Stimulated activated CD8-positive, alpha-beta memory T cell treated with anti-CD3 and anti-CD28 coated beads, Interleukin-2, amount 100 ng/mL, for 1 hour (primary cell): ENCODE data around the gene DES.

ENCODE experiments used
- DNase-seq, 2 donors: peaks; one replicate each; pipeline ENCODE4 v3.0.0-alpha.2; 2020; ENCODE audit warnings: low read depth in 2 of 2

The DES gene

DNA sequence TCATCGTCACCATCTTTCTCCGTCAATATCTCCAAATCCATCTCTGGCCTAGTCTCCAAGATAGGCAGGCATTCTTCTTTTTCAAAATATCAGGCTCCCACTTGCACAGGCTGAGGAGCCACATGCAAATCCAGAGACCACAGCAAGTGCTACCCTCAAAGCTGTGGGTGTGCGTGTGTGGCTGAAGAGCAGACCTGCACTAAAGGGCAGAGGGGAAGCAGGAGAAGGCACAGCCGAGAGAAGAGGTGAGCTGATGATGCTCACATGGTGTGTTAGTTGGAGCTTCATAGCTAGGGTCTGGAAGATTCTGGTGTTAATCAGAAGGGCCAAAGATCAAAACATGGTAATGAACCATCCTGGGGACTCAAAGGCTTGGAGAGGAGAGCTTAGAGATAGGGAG lies 20.3 kb downstream of the DES start:
- no peak for DNase-seq

- DNase-seq = no peak
Observed at GRCh38 chr2:219439506-219439905, 21.3 kb downstream of the DES start.

DNA sequence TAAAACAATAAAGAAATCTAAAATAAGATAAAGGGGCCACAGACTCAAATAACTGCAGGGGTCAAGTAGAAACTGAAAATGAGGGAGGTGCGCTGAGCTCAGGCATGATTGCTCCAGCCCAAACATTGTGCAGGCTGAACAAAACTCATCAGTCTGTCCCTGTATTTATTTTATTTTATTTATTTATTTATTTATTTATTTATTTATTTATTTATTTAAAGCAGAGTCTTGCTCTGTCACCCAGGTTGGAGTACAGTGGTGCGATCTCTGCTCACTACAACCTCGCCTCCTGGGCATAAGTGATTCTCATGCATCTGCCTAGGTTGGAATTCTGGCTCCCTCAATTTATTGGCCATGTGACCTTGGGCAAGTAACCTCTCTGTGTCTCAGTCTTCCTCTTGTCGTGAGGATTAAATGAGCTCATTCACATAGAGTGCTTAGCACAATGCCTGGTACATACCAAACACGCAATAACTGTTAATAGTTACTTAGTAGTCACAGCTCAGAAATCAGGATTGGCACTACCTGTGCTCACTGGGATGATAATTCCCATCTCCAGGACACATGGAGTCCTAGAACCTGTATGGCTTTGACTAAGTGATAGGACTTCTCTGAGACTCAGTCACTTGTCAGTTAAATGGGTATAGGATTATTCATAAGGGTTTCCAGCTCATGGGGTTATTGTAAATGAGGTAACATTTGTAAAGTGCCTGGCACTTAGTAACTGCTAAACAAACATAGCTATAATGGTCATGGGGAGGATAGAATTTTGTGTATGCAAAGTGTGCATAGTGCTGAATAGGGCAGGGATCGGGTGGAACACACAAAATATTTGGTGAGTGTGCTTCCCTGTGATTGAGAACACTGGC lies 22.4 kb downstream of the DES start:
- DNase-seq = no peak

DNA sequence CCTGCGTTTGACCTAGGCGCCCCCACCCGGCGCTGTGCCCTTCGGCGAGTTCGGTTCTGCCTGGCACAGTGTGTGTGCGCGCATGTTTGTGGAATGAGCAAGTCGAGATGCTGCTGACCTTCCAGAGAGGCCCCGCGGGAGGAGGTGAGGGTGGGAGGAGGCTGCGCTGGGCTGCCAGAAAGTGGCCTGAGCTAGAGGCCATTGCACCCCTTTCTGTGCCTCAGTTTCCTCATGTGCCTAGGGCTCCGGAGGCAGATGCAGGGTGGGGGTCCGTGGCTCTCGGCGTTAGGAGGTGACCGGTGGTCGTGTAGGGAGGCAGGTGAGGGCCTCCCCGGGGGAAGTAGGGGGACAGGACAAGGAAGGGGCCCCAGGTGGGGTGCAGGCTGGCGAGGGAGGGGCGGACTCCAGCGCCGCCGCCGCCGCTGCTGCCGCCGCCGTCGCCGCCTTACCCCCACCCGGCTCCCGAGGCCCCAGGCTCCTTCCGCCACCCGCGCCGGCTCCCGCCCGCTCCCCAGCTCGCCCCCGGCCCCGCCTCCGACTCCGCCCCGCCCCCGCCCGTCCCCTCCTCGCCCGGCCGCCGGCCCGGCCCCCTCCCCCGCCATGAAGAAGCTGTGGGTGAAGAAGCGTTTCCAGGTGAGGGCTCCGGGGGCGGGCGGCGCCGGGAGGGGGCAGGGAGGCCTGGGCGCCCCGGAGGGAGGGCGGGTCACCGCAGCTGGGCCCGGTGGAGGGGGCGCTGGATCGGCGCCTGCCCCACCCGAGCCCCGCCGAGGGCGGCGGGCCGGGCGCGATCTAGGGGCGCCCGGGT lies 23.5 kb downstream of the DES start:
- peak; percentile 22 to 48 for DNase-seq

GRCh38 chr2:219442256-219443015 lies 24.3 kb downstream of the DES start:
- DNase-seq = no peak

- no peak for DNase-seq
Observed at GRCh38 chr2:219443016-219443696, 25.0 kb downstream of the DES start.

GRCh38 chr2:219443697-219444023 lies 25.5 kb downstream of the DES start:
- DNase-seq = no peak

GRCh38 chr2:219444566-219445091 lies 26.5 kb downstream of the DES start:
- no peak for DNase-seq

- no peak for DNase-seq
Observed at GRCh38 chr2:219445220-219445640, 27.1 kb downstream of the DES start.

DNA sequence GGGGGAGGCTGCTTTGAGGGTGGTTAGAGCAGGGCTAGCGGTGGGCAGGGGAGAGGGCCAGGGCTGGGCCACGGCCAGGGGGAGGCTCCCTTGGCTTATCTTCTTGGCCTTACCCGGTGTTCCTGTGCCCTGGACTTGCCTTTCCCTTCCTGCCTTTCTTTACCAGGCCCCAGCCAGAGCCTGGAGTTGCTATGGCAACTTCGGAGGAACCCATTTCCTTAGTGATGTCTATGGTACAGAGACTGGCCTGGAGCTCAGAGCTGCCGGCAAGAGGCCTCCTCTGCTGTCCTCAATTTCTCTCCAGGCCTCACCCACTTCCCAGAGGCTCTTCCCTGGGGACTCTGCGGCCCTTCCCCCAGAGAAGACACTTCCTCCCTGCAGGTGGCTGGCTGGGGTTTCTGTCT lies 27.9 kb downstream of the DES start:
- no peak for DNase-seq

- no peak for DNase-seq
Observed at GRCh38 chr2:219446689-219447088, 28.5 kb downstream of the DES start.

GRCh38 chr2:219447242-219448098 lies 29.3 kb downstream of the DES start:
- DNase-seq = no peak

DNA sequence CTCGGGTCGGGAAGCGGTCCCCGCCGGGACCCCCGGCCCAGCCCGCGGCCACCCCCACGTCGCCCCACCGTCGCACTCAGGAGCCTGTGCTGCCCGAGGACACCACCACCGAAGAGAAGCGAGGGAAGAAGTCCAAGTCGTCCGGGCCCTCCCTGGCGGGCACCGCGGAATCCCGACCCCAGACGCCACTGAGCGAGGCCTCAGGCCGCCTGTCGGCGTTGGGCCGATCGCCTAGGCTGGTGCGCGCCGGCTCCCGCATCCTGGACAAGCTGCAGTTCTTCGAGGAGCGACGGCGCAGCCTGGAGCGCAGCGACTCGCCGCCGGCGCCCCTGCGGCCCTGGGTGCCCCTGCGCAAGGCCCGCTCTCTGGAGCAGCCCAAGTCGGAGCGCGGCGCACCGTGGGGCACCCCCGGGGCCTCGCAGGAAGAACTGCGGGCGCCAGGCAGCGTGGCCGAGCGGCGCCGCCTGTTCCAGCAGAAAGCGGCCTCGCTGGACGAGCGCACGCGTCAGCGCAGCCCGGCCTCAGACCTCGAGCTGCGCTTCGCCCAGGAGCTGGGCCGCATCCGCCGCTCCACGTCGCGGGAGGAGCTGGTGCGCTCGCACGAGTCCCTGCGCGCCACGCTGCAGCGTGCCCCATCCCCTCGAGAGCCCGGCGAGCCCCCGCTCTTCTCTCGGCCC lies 30.1 kb downstream of the DES start:
- no peak for DNase-seq

DNA sequence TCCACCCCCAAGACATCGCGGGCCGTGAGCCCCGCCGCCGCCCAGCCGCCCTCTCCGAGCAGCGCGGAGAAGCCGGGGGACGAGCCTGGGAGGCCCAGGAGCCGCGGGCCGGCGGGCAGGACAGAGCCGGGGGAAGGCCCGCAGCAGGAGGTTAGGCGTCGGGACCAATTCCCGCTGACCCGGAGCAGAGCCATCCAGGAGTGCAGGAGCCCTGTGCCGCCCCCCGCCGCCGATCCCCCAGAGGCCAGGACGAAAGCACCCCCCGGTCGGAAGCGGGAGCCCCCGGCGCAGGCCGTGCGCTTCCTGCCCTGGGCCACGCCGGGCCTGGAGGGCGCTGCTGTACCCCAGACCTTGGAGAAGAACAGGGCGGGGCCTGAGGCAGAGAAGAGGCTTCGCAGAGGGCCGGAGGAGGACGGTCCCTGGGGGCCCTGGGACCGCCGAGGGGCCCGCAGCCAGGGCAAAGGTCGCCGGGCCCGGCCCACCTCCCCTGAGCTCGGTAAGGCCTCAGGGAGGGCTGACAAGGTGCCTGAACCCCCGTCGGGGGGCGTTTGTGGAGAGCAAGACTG lies 30.7 kb downstream of the DES start:
- DNase-seq = no peak

DNA sequence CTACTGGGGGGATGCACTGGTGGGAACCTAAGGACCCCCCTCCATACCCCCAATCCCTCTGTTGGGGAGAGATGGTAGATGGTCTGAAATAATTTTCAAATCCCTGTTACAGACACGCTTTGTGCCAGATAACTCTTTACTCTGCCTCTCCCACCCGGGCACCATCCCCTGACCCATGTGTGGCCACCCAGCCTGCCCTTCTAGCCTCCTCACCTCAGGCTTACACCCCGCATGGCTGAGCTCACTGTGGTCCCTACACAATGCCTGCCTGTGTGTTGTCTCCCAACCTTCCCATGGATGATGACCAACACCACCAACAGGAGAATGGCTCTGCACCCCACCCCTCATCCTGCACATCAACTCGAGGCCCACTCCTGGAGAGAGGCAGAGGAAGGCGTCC lies 31.4 kb downstream of the DES start:
- DNase-seq = no peak

- no peak for DNase-seq
Observed at GRCh38 chr2:219451661-219452360, 33.6 kb downstream of the DES start.

DNA sequence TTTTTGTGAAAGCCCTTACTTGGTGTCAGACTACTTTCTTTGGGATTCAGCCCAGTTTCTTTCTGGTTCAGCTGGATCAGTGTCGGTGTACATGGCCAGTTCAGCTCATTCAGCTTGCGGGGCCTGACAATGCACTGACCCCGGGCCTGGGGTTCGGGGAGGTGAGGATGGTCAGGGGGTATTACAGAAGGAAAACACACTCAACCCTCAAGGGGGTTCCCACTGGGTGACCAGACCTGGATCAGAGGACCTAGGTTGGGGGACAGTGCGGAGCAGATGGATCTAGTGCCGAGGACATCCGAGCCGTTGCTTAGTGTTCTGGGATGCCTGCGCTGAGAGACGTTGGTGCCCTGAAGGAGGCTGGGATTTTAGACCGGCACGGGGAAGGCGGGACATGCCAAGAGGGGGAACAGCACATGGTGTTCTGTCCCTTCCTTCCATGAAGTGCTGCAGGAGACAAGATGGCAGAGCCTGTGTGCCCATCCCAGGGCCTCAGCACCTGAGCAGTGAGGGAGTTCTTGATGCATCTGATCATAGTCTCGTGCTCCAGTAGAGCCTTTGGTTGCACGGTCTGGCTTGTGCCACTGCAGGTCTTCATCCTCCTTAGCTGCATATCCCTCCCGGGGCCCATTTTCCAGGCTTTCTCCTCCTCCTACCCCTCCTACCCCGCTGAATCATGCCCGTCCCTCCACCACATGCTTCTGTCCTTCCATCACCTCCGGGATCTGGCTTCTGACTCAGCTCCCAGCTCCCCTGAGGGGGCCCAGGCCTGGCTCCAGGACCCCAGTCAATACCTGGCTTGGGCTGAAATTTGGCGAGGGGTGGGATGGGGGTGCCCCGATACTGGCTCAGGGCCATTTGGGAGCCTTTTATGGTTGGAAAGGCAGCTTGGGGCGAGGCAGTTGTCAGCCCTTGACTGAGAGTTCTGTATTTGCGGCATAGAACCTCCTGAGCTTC lies 34.5 kb downstream of the DES start:
- no peak for DNase-seq
